Measurements from ENCODE around the gene HOATZ.

- TF ChIP-seq POLR2A (IDR thresholded peaks at IDR 0.05; ENCODE audit: low read depth, low read length): no peak
- no peak for TF ChIP-seq POLR2AphosphoS5 (IDR thresholded peaks at IDR 0.05; ENCODE audit: insufficient read depth, low read depth, low read length)
- TF ChIP-seq, protein P1, sequence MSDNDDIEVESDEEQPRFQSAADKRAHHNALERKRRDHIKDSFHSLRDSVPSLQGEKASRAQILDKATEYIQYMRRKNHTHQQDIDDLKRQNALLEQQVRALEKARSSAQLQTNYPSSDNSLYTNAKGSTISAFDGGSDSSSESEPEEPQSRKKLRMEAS (IDR thresholded peaks at IDR 0.05; ENCODE audit: insufficient read depth, insufficient read length): no peak
- TF ChIP-seq CTCF (IDR thresholded peaks at IDR 0.05; ENCODE audit: extremely low read depth in 1 of 2, insufficient read depth in 1 of 2, low read depth in 1 of 2, low read length in 2 of 2): no peak
- no peak for TF ChIP-seq GATA2 (IDR thresholded peaks at IDR 0.05; ENCODE audit: insufficient read depth, insufficient read length, low read depth, low read length)
- TF ChIP-seq MYC (IDR thresholded peaks at IDR 0.05; ENCODE audit: low read depth, low read length): no peak
- no peak for TF ChIP-seq EZH2 (IDR thresholded peaks at IDR 0.05; ENCODE audit: borderline replicate concordance, low read depth, low read length, severe bottlenecking)
- TF ChIP-seq JUN (IDR thresholded peaks at IDR 0.05; ENCODE audit: borderline replicate concordance, insufficient read depth, insufficient read length, low read depth): no peak
- no peak for TF ChIP-seq FOS (IDR thresholded peaks at IDR 0.05; ENCODE audit: borderline replicate concordance, insufficient read depth, low read length)
Observed at GRCh38 chr11:111477898-111478297, 36.7 kb upstream of the HOATZ start.
